Keratinocyte (primary cell): ENCODE data around the gene KLK3. TPM values are rescaled to one million over a fixed set of nuclear protein-coding genes. Genes with fewer than 3 reads are reported as not detected.
"Not testable (repeated sequence)": the region's sequence is repeated elsewhere in the genome, so short reads cannot be mapped to it uniquely, and the experiment has no call there.

Experiments used
- DNase-seq: peaks from one replicate; pipeline ENCODE4 v3.0.0-alpha.2; 2011; ENCODE audit warnings: low read depth, missing footprints, low spot score
- FAIRE-seq: peaks from 2 replicates; lab custom pipeline; 2011; peaks lifted over from hg19 to GRCh38; lab: Jason Lieb, UNC
- H2AFZ ChIP-seq: 2 replicates; pipeline ENCODE4 v1.6.0; 2012; ENCODE audit warnings: low read length, control low read depth, inconsistent platforms; ENCODE audit not compliant: control insufficient read depth
- H3K27ac ChIP-seq: 2 replicates; pipeline ENCODE4 v1.5.1; 2011; ENCODE audit warnings: low read length; ENCODE audit not compliant: control insufficient read depth, insufficient read depth
- H3K27me3 ChIP-seq: 3 replicates; pipeline ENCODE4 v1.6.0; 2011; ENCODE audit warnings: low read length; ENCODE audit not compliant: control insufficient read depth, insufficient read depth; ENCODE audit errors: extremely low read depth
- H3K36me3 ChIP-seq, 2 experiments: 2 replicates in 1 of 2; 3 replicates in 1 of 2; pipeline ENCODE4 v1.5.1; 2011; ENCODE audit warnings: low read length in 2 of 2, mild to moderate bottlenecking in 1 of 2; ENCODE audit not compliant: control insufficient read depth in 2 of 2, insufficient read depth in 2 of 2; ENCODE audit errors: extremely low read depth in 1 of 2
- H3K4me1 ChIP-seq: 3 replicates; pipeline ENCODE4 v1.5.1; 2011; ENCODE audit warnings: low read length; ENCODE audit not compliant: control insufficient read depth, insufficient read depth; ENCODE audit errors: extremely low read depth
- H3K4me2 ChIP-seq: 3 replicates; pipeline ENCODE4 v1.6.0; 2011; ENCODE audit warnings: low read depth, low read length; ENCODE audit not compliant: control insufficient read depth, insufficient read depth; ENCODE audit errors: extremely low read depth
- H3K4me3 ChIP-seq, 3 experiments: fragments of 200-600 bp in 1 of 3; sonication (generic) in 1 of 3; 2 replicates in 2 of 3; 3 replicates in 1 of 3; pipeline ENCODE4 v1.5.1; 2011 to 2016; ENCODE audit warnings: low read length in 3 of 3, mild to moderate bottlenecking in 3 of 3, control low read depth in 2 of 3, inconsistent platforms in 1 of 3, low read depth in 1 of 3, mixed read lengths in 1 of 3, mixed run types in 1 of 3, moderate library complexity in 1 of 3; ENCODE audit not compliant: control insufficient read depth in 2 of 3, insufficient read depth in 2 of 3; ENCODE audit errors: extremely low read depth in 1 of 3
- H3K79me2 ChIP-seq: 2 replicates; pipeline ENCODE4 v1.6.0; 2012; ENCODE audit warnings: low read length; ENCODE audit not compliant: control insufficient read depth, insufficient read depth
- H3K9ac ChIP-seq: 3 replicates; pipeline ENCODE4 v1.6.0; 2011; ENCODE audit warnings: low read length; ENCODE audit not compliant: control insufficient read depth, insufficient read depth; ENCODE audit errors: extremely low read depth
- H3K9me1 ChIP-seq: 3 replicates; pipeline ENCODE4 v1.6.0; 2011; ENCODE audit warnings: low read length; ENCODE audit not compliant: control insufficient read depth, insufficient read depth; ENCODE audit errors: extremely low read depth
- H3K9me3 ChIP-seq: 2 replicates; pipeline ENCODE4 v1.5.1; 2012; ENCODE audit warnings: low read depth, low read length; ENCODE audit not compliant: control insufficient read depth
- H4K20me1 ChIP-seq: 3 replicates; pipeline ENCODE4 v1.6.0; 2011; ENCODE audit warnings: low read length; ENCODE audit not compliant: control insufficient read depth, insufficient read depth; ENCODE audit errors: extremely low read depth
- CTCF ChIP-seq, 3 experiments: IDR thresholded peaks in 1 of 3; conservative IDR thresholded peaks in 1 of 3; optimal IDR thresholded peaks in 1 of 3; 2 replicates in 2 of 3; 3 replicates in 1 of 3; pipeline versions ENCODE3 to v1.5.1; 2011; ENCODE audit warnings: low read length in 3 of 3, mild to moderate bottlenecking in 3 of 3, moderate library complexity in 2 of 3, control low read depth in 1 of 3, inconsistent platforms in 1 of 3; ENCODE audit not compliant: insufficient read depth in 2 of 3; ENCODE audit errors: extremely low read depth in 1 of 3
- EZH2 ChIP-seq: IDR thresholded peaks from one replicate; pipeline ENCODE4 v1.6.1; 2012; ENCODE audit warnings: inconsistent platforms, mild to moderate bottlenecking, low read length, moderate library complexity
- dilution Hi-C: fragments of 300-500 bp; cut with MboI; formaldehyde crosslinking; loops from one replicate; pipeline ENCODE4 v1.7.0; 2020; ENCODE audit warnings: low sequenced_read_pairs; ENCODE audit not compliant: extremely low pct_ligation_motif_present
- polyA minus RNA-seq, 3 experiments: library from RNA; depleted of rRNA, polyadenylated mRNA; stranded (reverse); fragments of >200 nt; gene quantifications; 1 replicate in 1 of 3; 2 replicates in 1 of 3; 3 replicates in 1 of 3; pipeline ENCODE4 v1.2.3, GENCODE V29; 2011
- polyA plus RNA-seq, 5 experiments: library from polyadenylated mRNA; depleted of rRNA in 3 of 5; stranded (reverse) in 3 of 5; stranded (forward) in 1 of 5; unstranded in 1 of 5; fragments of >200 nt; gene quantifications; 1 replicate in 1 of 5; 2 replicates in 3 of 5; 3 replicates in 1 of 5; pipeline versions ENCODE4 v1.2.1 to v1.2.3, GENCODE V29; 2011 to 2012; ENCODE audit warnings: missing spikeins in 2 of 5, low read depth in 1 of 5, low replicate concordance in 1 of 5

Gene KLK3
- polyA plus RNA-seq (not detected in 3 replicates), polyA minus RNA-seq (not detected in 3 replicates)
- not detected for polyA plus RNA-seq (2011; ENCODE audit: low read depth)
- polyA plus RNA-seq (2011; cell fraction: cytosol; rRNA removed) = not detected in 2 replicates
- not detected in 2 replicates for polyA plus RNA-seq (2011; cell fraction: nucleus; rRNA removed)
- polyA plus RNA-seq (2012; ENCODE audit: low replicate concordance) = not detected in 2 replicates
- polyA minus RNA-seq (2011; cell fraction: cytosol; rRNA and poly(A)+ RNA removed) = not detected
- polyA minus RNA-seq (2011; cell fraction: nucleus; rRNA and poly(A)+ RNA removed) = not detected in 2 replicates

- no peak for TF ChIP-seq EZH2
- Histone ChIP-seq H4K20me1 (no peaks in the 10 kb centered on the region), H3K27ac (no peak within 1 kb of the TSS), H2AFZ (no peak within 1 kb of the TSS), H3K9me3 (no peaks in the 10 kb centered on the region), H3K4me2 (no peak within 1 kb of the TSS), H3K9me1 (no peaks in the 10 kb centered on the region), H3K27me3 (peaks cover 25% of the 10 kb centered on the region), H3K36me3 (no peaks in the 10 kb centered on the region), H3K4me3 (no peak within 1 kb of the TSS), H3K79me2 (no peaks in the 10 kb centered on the region), H3K4me1 (no peaks in the 10 kb centered on the region), H3K9ac (no peak within 1 kb of the TSS)
- no peak for DNase-seq
- no peak for FAIRE-seq
- dilution Hi-C loops = no loop called here
Observed at GRCh38 chr19:50854636-50855410, at the start of gene KLK3. Gene KLK3, plus strand, starts transcription at chr19:50854915. Its CDS starts 41 bp downstream, at chr19:50854956.

- no peaks in the 10 kb centered on the region for H3K27me3 ChIP-seq
- H3K9ac ChIP-seq = no peak overlapping the region
- H3K79me2 ChIP-seq = peaks cover 5% of the 10 kb centered on the region
- H3K4me2 ChIP-seq = no peak overlapping the region
- peaks cover 0 to under 1% of the 10 kb centered on the region in 2 experiments for H3K36me3 ChIP-seq
- no peak overlapping the region for H3K27ac ChIP-seq
- H3K9me3 ChIP-seq = no peaks in the 10 kb centered on the region
- no peaks in the 10 kb centered on the region for H3K9me1 ChIP-seq
- no peak overlapping the region for H3K4me3 ChIP-seq
- FAIRE-seq = no peak
- H4K20me1 ChIP-seq = no peaks in the 10 kb centered on the region
- H3K4me1 ChIP-seq = no peaks in the 10 kb centered on the region
- dilution Hi-C loops = no loop called here
- no peak for DNase-seq
- no peak for TF ChIP-seq CTCF (optimal IDR thresholded peaks at IDR 0.05 in 1 of 3, IDR thresholded peaks at IDR 0.05 in 1 of 3, conservative IDR thresholded peaks at IDR 0.05 in 1 of 3; ENCODE audit: extremely low read depth in 1 of 3, insufficient read depth in 2 of 3, low read length in 3 of 3)
- TF ChIP-seq EZH2 = no peak
- no peak overlapping the region for H2AFZ ChIP-seq
Observed at GRCh38 chr19:50808856-50809255, 45.9 kb upstream of the KLK3 start.

- H3K9me1 ChIP-seq, H3K27ac ChIP-seq, H3K27me3 ChIP-seq, H3K79me2 ChIP-seq, DNase-seq, H3K4me3 ChIP-seq, FAIRE-seq, H3K4me1 ChIP-seq, H3K36me3 ChIP-seq, dilution Hi-C loops, H2AFZ ChIP-seq, H4K20me1 ChIP-seq, H3K9ac ChIP-seq, H3K9me3 ChIP-seq, H3K4me2 ChIP-seq: not testable (repeated sequence)
Observed at GRCh38 chr19:50811622-50812238, 43.0 kb upstream of the KLK3 start.
